Central memory CD8-positive, alpha-beta T cell (primary cell): ENCODE data around the gene CTXN3.

Source experiments
- ATAC-seq: fragments of 150-1000 bp; cut with Tn5 transposase; replicated peaks from 2 replicates; pipeline ENCODE4 v1.10.0; 2022; ENCODE audit warnings: mild to moderate bottlenecking, moderate FRiP score, moderate number of reproducible peaks; ENCODE audit not compliant: poor library complexity, severe bottlenecking; ENCODE audit errors: extremely low read depth
- DNase-seq, 2 donors: peaks; one replicate each; pipeline ENCODE4 v3.0.0; 2021; ENCODE audit warnings: low spot score in 2 of 2
- H3K27ac Mint-ChIP-seq: one replicate; pipeline ENCODE4 v1.8.0; 2022; ENCODE audit warnings: low read depth, mild to moderate bottlenecking, moderate library complexity, mixed read lengths
- H3K27me3 Mint-ChIP-seq: one replicate; pipeline ENCODE4 v1.8.0; 2022; ENCODE audit warnings: mixed read lengths
- H3K36me3 Mint-ChIP-seq: one replicate; pipeline ENCODE4 v1.8.0; 2022; ENCODE audit warnings: mild to moderate bottlenecking, moderate library complexity, mixed read lengths; ENCODE audit not compliant: insufficient read depth
- H3K4me1 Mint-ChIP-seq: one replicate; pipeline ENCODE4 v1.8.0; 2022; ENCODE audit warnings: mixed read lengths
- H3K4me3 Mint-ChIP-seq: one replicate; pipeline ENCODE4 v1.8.0; 2022; ENCODE audit warnings: mild to moderate bottlenecking, moderate library complexity, mixed read lengths
- H3K9me3 Mint-ChIP-seq: one replicate; pipeline ENCODE4 v1.8.0; 2022; ENCODE audit warnings: mixed read lengths

The CTXN3 gene

DNA sequence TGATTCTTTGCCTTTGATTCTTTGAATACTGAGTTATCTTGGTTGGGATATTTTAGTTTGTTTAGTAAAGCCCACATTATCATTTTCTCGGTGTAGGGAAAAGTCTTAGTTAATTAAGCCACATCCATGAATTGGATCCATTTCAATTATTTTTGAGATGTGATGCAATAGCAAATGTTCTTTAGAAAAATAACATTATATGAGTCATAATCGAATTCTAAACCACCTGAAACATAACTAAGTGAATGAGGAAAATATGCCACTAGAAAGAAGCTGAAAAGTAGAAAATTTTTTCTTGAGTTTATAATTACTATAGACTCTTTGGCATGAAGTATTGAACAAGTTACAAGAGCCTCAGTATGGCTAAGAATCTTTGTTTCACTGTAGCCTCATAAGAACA, 36.8 kb downstream of the CTXN3 start:
- DNase-seq (no peak), ATAC-seq (no peak)
- H3K4me3 Mint-ChIP-seq, result no peak overlapping the region
- H3K27me3 Mint-ChIP-seq, result peaks cover 7% of the 10 kb centered on the region
- no peaks in the 10 kb centered on the region for H3K4me1 Mint-ChIP-seq
- H3K9me3 Mint-ChIP-seq, result no peaks in the 10 kb centered on the region
- no peaks in the 10 kb centered on the region for H3K36me3 Mint-ChIP-seq
- no peak overlapping the region for H3K27ac Mint-ChIP-seq

DNA sequence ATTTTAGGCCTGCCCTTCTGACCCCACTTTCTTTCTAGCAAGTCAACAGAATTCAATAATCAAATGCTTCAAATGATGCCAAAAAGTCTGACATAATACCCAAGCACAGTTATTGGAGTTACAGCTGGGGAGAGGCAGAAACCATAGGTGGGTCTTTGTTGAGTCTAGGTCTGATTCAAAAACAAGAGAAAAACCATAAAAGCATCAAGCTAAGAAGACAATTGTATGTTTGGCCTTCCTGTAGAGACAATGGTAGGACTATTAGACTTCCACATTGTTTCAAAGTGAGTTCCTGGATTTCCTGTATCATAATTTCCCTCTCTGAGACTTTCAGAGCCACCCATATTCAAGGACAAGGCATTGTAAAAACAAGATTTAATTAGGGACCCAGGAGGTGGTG, 37.5 kb downstream of the CTXN3 start:
- Mint-ChIP-seq H3K9me3 (no peaks in the 10 kb centered on the region), H3K36me3 (no peaks in the 10 kb centered on the region), H3K27me3 (peaks cover 7% of the 10 kb centered on the region), H3K4me3 (no peak overlapping the region), H3K4me1 (no peaks in the 10 kb centered on the region), H3K27ac (no peak overlapping the region)
- DNase-seq (no peak), ATAC-seq (no peak)

DNA sequence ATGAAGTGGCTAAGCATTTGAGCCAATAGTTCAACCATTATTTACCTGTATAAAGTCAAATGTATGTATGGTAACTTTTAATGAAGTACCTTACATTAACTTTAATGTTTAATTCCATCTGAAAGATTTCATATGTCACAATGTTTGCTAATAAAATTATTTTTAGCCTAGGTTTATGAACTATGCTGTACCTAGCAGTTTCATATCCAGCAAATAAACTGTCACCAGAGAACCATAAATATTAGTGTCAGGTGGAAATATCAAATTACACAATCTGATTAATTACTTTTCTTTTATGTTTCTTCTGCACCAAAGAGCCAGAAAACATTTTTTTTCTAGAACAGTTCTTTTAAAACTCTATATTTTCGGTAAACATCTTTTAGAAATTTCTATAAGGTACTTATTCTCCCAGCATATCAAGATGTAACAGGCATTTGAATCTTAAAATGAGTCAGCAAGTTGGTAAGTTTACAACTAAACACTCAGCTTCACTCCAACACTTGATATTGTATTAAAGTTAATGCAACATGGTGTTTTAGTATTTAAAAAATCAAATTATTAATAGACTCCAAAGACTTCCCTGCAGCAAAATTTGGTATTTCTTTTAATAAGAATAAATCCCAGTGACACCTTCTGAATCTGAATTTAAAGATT, 45.8 kb downstream of the CTXN3 start:
- no peak overlapping the region for H3K4me3 Mint-ChIP-seq
- H3K27me3 Mint-ChIP-seq, result peaks cover 11% of the 10 kb centered on the region
- no peak overlapping the region for H3K27ac Mint-ChIP-seq
- no peak for ATAC-seq
- no peaks in the 10 kb centered on the region for H3K9me3 Mint-ChIP-seq
- H3K4me1 Mint-ChIP-seq, result no peaks in the 10 kb centered on the region
- no peak for DNase-seq
- H3K36me3 Mint-ChIP-seq, result no peaks in the 10 kb centered on the region

DNA sequence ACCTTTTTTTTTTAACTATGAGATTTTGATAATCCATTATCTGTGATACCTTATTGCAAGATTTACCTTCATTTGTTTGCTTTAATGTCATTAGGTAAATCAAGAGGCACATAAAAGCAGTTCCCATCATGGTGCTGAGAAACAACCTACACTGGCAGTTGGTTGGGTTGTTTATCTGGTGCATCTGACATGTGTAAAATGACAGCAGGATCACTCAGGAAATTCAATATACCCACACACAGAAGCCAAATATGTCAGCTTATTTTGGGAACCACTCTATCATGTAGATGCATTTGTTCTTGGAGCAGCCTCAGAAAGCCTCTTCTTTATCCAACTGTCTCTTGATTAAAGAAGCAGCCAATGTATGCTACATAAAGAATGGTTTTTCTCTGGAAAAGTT, 46.5 kb downstream of the CTXN3 start:
- Mint-ChIP-seq H3K27ac (no peak overlapping the region), H3K9me3 (no peaks in the 10 kb centered on the region), H3K36me3 (no peaks in the 10 kb centered on the region), H3K4me3 (no peak overlapping the region), H3K4me1 (no peaks in the 10 kb centered on the region), H3K27me3 (peaks cover 11% of the 10 kb centered on the region)
- no peak for ATAC-seq
- DNase-seq, result no peak

DNA sequence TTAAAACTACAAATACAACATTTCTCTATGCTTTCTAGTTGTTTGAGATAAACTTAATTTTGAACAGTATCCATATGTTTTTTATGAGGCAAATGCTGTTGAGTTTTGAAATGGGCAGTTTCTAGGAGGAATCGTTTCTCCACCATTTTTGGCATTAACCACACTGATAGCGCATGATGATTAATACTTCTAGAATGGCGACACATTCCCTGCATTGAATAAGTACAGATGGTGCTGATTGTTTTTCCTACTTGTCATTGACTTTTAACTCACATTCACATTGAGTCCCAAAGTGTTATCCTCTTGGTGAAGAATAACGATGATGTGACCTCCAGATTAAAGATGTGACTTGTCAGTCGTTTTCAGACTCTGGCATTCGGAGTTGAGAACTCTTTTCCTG, 47.8 kb downstream of the CTXN3 start:
- Mint-ChIP-seq H3K4me1 (no peaks in the 10 kb centered on the region), H3K36me3 (no peaks in the 10 kb centered on the region), H3K27ac (no peak overlapping the region), H3K4me3 (no peak overlapping the region), H3K9me3 (no peaks in the 10 kb centered on the region), H3K27me3 (peaks cover 11% of the 10 kb centered on the region)
- ATAC-seq, result no peak
- DNase-seq, result no peak

DNA sequence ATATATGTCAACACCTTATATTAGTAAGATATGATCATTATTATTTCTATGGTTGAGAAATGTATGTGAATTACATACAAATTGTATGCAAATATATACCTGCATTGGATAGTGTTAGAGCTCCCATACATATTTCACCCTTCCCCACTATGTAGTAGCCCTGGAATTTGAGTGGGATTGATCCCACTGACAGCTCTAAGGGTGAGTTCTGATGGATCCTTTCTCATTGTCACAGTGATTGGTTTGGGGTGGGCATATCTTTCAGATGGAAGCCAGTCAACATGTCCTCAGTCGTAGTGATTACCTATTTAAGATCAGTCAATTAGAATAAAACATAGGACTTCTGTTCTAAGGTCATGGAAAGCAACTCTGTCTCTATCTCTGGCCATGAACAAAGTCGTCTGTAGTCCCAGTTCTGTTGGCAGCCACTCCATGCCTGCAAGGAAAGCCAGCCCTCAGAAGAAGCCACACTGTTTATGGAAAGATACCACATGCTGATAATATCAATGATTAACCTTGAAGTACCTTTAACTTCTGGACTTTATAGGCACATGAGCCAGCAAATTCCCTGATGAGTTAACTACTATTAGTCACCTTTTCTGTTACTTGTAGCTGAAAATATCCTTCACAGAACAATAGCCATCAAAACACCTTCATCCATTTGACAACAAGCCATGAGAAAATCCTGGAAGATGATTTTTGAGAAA, 49.2 kb downstream of the CTXN3 start:
- no peak overlapping the region for H3K27ac Mint-ChIP-seq
- no peaks in the 10 kb centered on the region for H3K36me3 Mint-ChIP-seq
- H3K27me3 Mint-ChIP-seq, result peaks cover 20% of the 10 kb centered on the region
- H3K9me3 Mint-ChIP-seq, result no peaks in the 10 kb centered on the region
- no peaks in the 10 kb centered on the region for H3K4me1 Mint-ChIP-seq
- H3K4me3 Mint-ChIP-seq, result no peak overlapping the region
- no peak for DNase-seq
- no peak for ATAC-seq

DNA sequence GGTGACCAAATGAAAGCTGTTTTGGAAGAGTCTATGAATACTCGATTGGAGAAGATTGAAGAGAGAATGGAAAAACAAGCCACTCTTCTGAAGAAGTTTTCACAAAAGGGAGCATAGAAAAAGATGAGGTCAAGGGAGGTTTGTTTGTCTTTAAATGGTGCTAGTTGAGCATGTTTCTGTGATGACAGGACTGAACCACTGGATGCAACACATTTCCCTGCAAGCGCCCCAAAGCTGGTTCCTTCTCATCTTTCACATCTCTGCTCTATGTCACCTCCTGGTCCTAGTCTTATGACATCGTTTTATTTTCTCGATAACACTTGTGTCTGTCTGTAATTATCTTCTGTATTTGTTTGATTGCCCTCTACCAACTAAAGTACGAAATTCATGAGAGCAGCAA, 50.5 kb downstream of the CTXN3 start:
- DNase-seq (no peak), ATAC-seq (no peak)
- Mint-ChIP-seq H3K9me3 (no peaks in the 10 kb centered on the region), H3K27me3 (peaks cover 20% of the 10 kb centered on the region), H3K4me3 (no peak overlapping the region), H3K4me1 (no peaks in the 10 kb centered on the region), H3K36me3 (no peaks in the 10 kb centered on the region), H3K27ac (no peak overlapping the region)

DNA sequence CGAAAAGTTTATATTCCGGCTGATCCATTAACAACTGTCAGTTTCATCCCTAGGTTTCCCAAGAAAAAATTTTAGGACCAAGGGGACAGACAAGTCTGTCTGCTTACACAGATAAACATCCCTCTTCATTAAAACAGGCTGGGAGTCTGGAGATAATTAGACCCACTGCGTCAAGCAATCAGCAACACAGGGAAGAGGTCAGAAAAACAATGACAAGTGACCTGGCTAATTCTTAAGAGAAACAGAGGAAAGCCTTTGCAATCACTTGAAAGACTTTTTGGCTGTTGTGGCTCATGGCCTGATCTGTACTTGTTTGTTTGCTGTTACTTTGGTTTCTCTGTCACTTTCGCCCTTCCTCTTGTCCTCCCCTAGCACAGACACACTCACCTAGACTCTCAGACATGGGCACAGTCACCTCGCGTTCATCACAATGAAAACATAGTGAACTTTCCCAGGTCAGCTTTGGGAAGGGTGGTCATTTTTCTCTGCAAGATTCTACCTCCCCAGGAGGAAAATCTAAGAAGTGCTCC, 51.4 kb downstream of the CTXN3 start:
- no peak for DNase-seq
- ATAC-seq, result no peak
- Mint-ChIP-seq H3K4me3 (no peak overlapping the region), H3K9me3 (no peaks in the 10 kb centered on the region), H3K36me3 (no peaks in the 10 kb centered on the region), H3K27me3 (peaks cover 23% of the 10 kb centered on the region), H3K4me1 (no peaks in the 10 kb centered on the region), H3K27ac (no peak overlapping the region)

DNA sequence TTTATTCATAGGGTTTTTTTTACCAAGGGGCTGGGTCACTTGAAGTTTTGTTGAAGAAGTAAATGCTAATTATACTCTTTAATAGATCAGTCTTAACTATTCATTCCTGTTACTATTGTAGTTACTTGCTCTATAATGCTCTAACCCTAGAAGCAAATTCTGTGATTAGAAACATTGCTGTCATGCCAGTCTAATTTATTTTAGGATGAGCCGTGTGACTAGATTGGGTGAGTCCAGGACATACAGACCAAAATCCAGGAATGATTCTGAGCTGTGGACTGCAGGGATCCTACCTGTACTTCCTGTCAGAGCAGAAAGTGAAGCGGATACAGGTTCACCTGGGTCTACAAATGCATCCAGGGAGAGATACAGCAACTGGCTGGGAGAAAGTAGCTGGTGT, 53.6 kb downstream of the CTXN3 start:
- no peaks in the 10 kb centered on the region for H3K4me1 Mint-ChIP-seq
- DNase-seq (no peak), ATAC-seq (no peak)
- H3K27ac Mint-ChIP-seq, result no peak overlapping the region
- peaks cover 20% of the 10 kb centered on the region for H3K27me3 Mint-ChIP-seq
- no peak overlapping the region for H3K4me3 Mint-ChIP-seq
- no peaks in the 10 kb centered on the region for H3K9me3 Mint-ChIP-seq
- no peaks in the 10 kb centered on the region for H3K36me3 Mint-ChIP-seq

DNA sequence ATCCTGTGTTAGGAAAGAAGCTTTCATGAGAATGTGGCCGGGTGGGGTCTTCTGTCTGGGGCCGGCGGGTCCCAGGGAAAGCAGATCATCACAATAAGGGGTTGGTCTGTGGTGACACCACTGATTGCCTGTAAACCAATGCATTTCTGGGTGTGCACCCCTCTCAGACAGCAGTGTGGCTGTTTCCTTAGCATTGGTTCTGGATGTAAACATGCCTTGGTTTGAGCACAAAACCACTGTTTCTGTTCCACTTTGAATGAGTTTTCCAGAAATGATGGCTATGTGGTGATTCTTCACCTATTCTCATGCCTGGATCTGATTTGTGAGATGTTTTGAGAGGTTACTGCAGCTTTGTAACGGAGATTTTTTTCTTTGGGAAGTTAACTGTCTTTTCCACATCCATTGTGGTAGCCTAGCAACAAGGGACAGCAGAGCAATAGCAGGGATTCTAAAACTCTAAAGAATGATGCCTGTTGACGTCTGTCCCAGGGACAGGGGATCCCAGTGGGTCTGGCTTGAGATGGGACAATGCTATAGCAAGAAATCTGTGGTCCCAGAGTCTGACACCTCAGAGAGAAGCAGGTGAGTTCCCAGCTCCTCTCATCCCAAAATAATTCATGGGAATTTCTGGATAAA, 54.2 kb downstream of the CTXN3 start, which contains the start of gene CCDC192:
Gene CCDC192 (plus strand): TSS at position 466 of the 636 bp plus-strand sequence. CDS start 55 bp downstream, at position 521.
- H3K4me3 Mint-ChIP-seq, result no peak within 1 kb of the TSS
- no peaks in the 10 kb centered on the region for H3K9me3 Mint-ChIP-seq
- no peak for DNase-seq
- ATAC-seq, result no peak
- H3K4me1 Mint-ChIP-seq, result no peaks in the 10 kb centered on the region
- H3K27me3 Mint-ChIP-seq, result peaks cover 19% of the 10 kb centered on the region
- no peak within 1 kb of the TSS for H3K27ac Mint-ChIP-seq
- no peaks in the 10 kb centered on the region for H3K36me3 Mint-ChIP-seq

DNA sequence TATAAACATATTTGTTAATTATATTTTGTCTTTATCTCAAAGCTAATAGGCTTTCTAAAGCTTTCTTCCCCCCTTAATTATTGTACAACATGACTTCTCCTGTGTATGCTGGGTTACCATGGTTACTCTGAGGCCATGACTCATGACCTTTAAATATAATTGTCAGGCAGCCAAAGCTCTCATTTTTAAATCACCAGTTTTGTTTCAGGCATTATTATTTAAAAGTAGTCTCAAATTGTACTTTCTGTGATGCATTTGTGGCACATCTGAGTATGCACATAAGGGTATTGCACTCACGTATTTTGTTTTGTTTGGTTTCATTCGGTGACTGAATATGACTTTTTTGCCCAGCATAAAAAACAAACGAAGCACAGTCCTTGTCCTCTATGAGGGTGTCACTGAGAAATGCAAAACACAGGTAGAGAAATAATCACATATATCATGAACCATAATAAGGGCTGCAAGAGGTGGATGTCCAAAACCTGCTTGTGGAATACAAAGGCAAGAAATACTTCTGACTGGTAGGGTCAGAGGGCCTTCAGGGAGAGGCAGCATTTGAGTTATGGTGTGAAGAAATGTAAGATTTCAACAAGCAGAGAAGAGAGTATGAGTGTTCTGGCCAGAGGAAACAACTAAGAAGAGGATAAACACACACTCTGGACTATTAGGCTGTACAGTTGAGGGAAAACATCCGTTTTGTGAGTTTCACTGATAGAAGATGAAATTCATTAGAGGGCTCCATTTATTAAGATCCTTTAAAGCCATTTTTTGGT, 56.4 kb downstream of the CTXN3 start:
- ATAC-seq, result no peak

DNA sequence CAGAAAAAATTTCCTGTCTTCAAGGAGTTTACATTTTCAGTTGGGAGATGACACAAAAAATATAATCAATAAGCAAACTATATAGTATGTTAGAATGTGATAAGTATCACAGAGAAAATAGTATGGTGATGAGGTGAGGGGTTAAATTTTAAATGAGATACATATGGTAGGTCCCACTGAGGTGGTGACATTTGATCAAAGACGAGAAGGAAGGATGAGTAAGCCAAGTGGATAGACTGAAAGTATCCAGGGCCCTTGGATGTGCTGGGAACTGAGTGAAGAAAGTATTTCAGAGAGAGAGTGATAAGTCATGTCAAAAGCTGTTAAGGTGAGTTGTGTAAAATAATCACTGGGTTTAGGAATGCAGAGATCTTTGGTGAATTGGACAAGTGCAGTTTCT, 57.8 kb downstream of the CTXN3 start:
- no peak for DNase-seq
- no peak overlapping the region for H3K4me3 Mint-ChIP-seq
- H3K36me3 Mint-ChIP-seq, result no peaks in the 10 kb centered on the region
- H3K9me3 Mint-ChIP-seq, result no peaks in the 10 kb centered on the region
- H3K4me1 Mint-ChIP-seq, result no peaks in the 10 kb centered on the region
- H3K27ac Mint-ChIP-seq, result no peak overlapping the region
- no peak for ATAC-seq
- peaks cover 19% of the 10 kb centered on the region for H3K27me3 Mint-ChIP-seq

More for the DNA sequence above, 56.4 kb downstream of the CTXN3 start:
- H3K4me3 Mint-ChIP-seq, result no peak overlapping the region
- peaks cover 19% of the 10 kb centered on the region for H3K27me3 Mint-ChIP-seq
- no peaks in the 10 kb centered on the region for H3K9me3 Mint-ChIP-seq
- H3K4me1 Mint-ChIP-seq, result no peaks in the 10 kb centered on the region
- H3K27ac Mint-ChIP-seq, result no peak overlapping the region
- DNase-seq, result no peak
- H3K36me3 Mint-ChIP-seq, result no peaks in the 10 kb centered on the region
